MM.1S (cell line): Measurements from ENCODE around the gene MAGI2.

Source experiments
- DNase-seq: peaks from one replicate; pipeline ENCODE4 v3.0.0-alpha.2; 2015
- H2AFZ ChIP-seq: fragments of 300-600 bp; sonication (generic); 2 replicates; pipeline ENCODE4 v1.6.0; 2016; ENCODE audit warnings: antibody characterized with exemption, low read length
- H3F3A ChIP-seq: fragments of 300-600 bp; sonication (generic); 2 replicates; pipeline ENCODE4 v1.6.1; 2016; ENCODE audit warnings: mild to moderate bottlenecking, antibody characterized with exemption, low read length, moderate library complexity, mixed read lengths; ENCODE audit not compliant: insufficient read depth
- H3K27ac ChIP-seq: fragments of 300-600 bp; sonication (generic); 2 replicates; pipeline ENCODE4 v1.5.1; 2016; ENCODE audit warnings: mild to moderate bottlenecking, low read length
- H3K27me3 ChIP-seq: fragments of 300-600 bp; sonication (generic); replicated peaks from 2 replicates; pipeline ENCODE4 v1.6.0; 2016; ENCODE audit warnings: low read length; ENCODE audit not compliant: insufficient read depth
- H3K36me3 ChIP-seq: fragments of 300-600 bp; sonication (generic); replicated peaks from 2 replicates; pipeline ENCODE4 v1.6.1; 2016; ENCODE audit warnings: mild to moderate bottlenecking, low read length, mixed read lengths; ENCODE audit not compliant: insufficient read depth
- H3K4me1 ChIP-seq: fragments of 300-600 bp; sonication (generic); 2 replicates; pipeline ENCODE4 v1.6.1; 2016; ENCODE audit warnings: low read length, mixed read lengths
- H3K4me2 ChIP-seq: fragments of 300-600 bp; sonication (generic); 2 replicates; pipeline ENCODE4 v1.6.0; 2016; ENCODE audit warnings: low read depth, low read length
- H3K4me3 ChIP-seq: fragments of 300-600 bp; sonication (generic); 2 replicates; pipeline ENCODE4 v1.5.1; 2016; ENCODE audit warnings: low read length, mixed read lengths
- H3K79me2 ChIP-seq: fragments of 300-600 bp; sonication (generic); 2 replicates; pipeline ENCODE4 v1.6.1; 2016; ENCODE audit warnings: mixed run types, low read length, mixed read lengths
- H3K9ac ChIP-seq: fragments of 300-600 bp; sonication (generic); 2 replicates; pipeline ENCODE4 v1.6.1; 2016; ENCODE audit warnings: low read length, mixed read lengths
- H3K9me2 ChIP-seq: fragments of 300-600 bp; sonication (generic); replicated peaks from 2 replicates; pipeline ENCODE4 v1.6.1; 2016; ENCODE audit warnings: mild to moderate bottlenecking, low read length, mixed read lengths; ENCODE audit not compliant: insufficient read depth
- H3K9me3 ChIP-seq: fragments of 300-600 bp; sonication (generic); replicated peaks from 2 replicates; pipeline ENCODE4 v1.6.1; 2016; ENCODE audit warnings: mild to moderate bottlenecking, low read length, mixed read lengths; ENCODE audit not compliant: insufficient read depth
- H4K20me1 ChIP-seq: fragments of 300-600 bp; sonication (generic); 2 replicates; pipeline ENCODE4 v1.6.1; 2016; ENCODE audit warnings: mild to moderate bottlenecking, low read length, moderate library complexity, mixed read lengths; ENCODE audit not compliant: insufficient read depth
- CTCF ChIP-seq: fragments of 300-600 bp; sonication (generic); IDR thresholded peaks from 2 replicates; pipeline ENCODE4 v1.5.1; 2016; ENCODE audit warnings: antibody characterized with exemption, low read length, mixed read lengths
- EZH2 ChIP-seq: fragments of 300-600 bp; sonication (generic); optimal IDR thresholded peaks from 2 replicates; pipeline ENCODE3; 2017; ENCODE audit warnings: low read depth, mild to moderate bottlenecking, antibody characterized with exemption, low read length, mixed read lengths
- EZH2phosphoT487 ChIP-seq: fragments of 300-600 bp; sonication (generic); IDR thresholded peaks from 2 replicates; pipeline ENCODE4 v1.6.1; 2018; ENCODE audit warnings: antibody characterized with exemption, low read length

The MAGI2 gene

GRCh38 chr7:78479348-78479747 is 974.1 kb downstream of the MAGI2 start:
- Histone ChIP-seq H3K9me2 (no peaks in the 10 kb centered on the region), H3K27me3 (no peaks in the 10 kb centered on the region), H4K20me1 (no peaks in the 10 kb centered on the region), H3K4me3 (no peak overlapping the region), H3K36me3 (no peaks in the 10 kb centered on the region), H3K79me2 (peaks cover 90% of the 10 kb centered on the region), H3K27ac (no peak overlapping the region), H3K9ac (no peak overlapping the region), H3K4me1 (peaks cover 6% of the 10 kb centered on the region; the same call in 1 of the 2 replicates), H3K9me3 (no peaks in the 10 kb centered on the region), H2AFZ (no peak overlapping the region), H3K4me2 (no peak overlapping the region), H3F3A (no peaks in the 10 kb centered on the region)
- TF ChIP-seq EZH2phosphoT487, result no peak
- no peak for TF ChIP-seq EZH2
- TF ChIP-seq CTCF, result no peak
- DNase-seq, result no peak

- Histone ChIP-seq H3K9me2 (no peaks in the 10 kb centered on the region), H3K27me3 (no peaks in the 10 kb centered on the region), H3K9me3 (no peaks in the 10 kb centered on the region), H2AFZ (no peak overlapping the region), H3K9ac (no peak overlapping the region), H3K4me1 (no peaks in the 10 kb centered on the region), H4K20me1 (no peaks in the 10 kb centered on the region), H3K4me2 (no peak overlapping the region), H3K36me3 (no peaks in the 10 kb centered on the region), H3F3A (no peaks in the 10 kb centered on the region), H3K79me2 (peaks cover 90% of the 10 kb centered on the region), H3K27ac (no peak overlapping the region), H3K4me3 (no peak overlapping the region)
- DNase-seq, result no peak
- TF ChIP-seq EZH2phosphoT487 (no peak), CTCF (no peak), EZH2 (no peak)
These were observed 976.5 kb downstream of the MAGI2 start for GRCh38 chr7:78476851-78477405.

GRCh38 chr7:78473571-78474301 is 979.7 kb downstream of the MAGI2 start:
- TF ChIP-seq EZH2 (no peak), CTCF (no peak), EZH2phosphoT487 (no peak)

More at GRCh38 chr7:78473571-78474301, 979.7 kb downstream of the MAGI2 start:
- Histone ChIP-seq H3K27ac (peak overlapping the region; percentile 26; the same call in 1 of the 2 replicates), H3K36me3 (no peaks in the 10 kb centered on the region), H2AFZ (no peak overlapping the region), H3K27me3 (no peaks in the 10 kb centered on the region), H3K9ac (no peak overlapping the region; the same call in 1 of the 2 replicates), H3F3A (no peaks in the 10 kb centered on the region), H3K4me3 (no peak overlapping the region), H3K4me2 (peak overlapping the region; percentile 16; the same call in 1 of the 2 replicates), H3K9me3 (no peaks in the 10 kb centered on the region), H4K20me1 (no peaks in the 10 kb centered on the region), H3K4me1 (no peaks in the 10 kb centered on the region), H3K9me2 (no peaks in the 10 kb centered on the region), H3K79me2 (peaks cover 89% of the 10 kb centered on the region)
- DNase-seq, result no peak
